Aorta (tissue), 5 donors: ENCODE data around the gene RUSC2. TPM values are rescaled to one million over a fixed set of nuclear protein-coding genes. Genes with fewer than 3 reads are reported as not detected.

Experiments
- ATAC-seq: fragments of 200-7000 bp; cut with Tn5 transposase; one replicate; pipeline ENCODE4 v1.9.1; 2022; ENCODE audit warnings: moderate library complexity; ENCODE audit not compliant: low FRiP score
- DNase-seq, 2 donors: peaks; one replicate each; pipeline ENCODE4 v3.0.0-alpha.2; 2020
- H3K27ac ChIP-seq, 2 donors: one replicate each; pipeline ENCODE4 v1.5.1; 2013; ENCODE audit warnings: low read length in 2 of 2, mild to moderate bottlenecking in 2 of 2, moderate library complexity in 2 of 2, control low read depth in 1 of 2, inconsistent platforms in 1 of 2, low read depth in 1 of 2
- H3K27me3 ChIP-seq, 2 donors: one replicate each; pipeline ENCODE4 v1.6.1; 2013; ENCODE audit warnings: control low read depth in 1 of 2, low read length in 1 of 2, mild to moderate bottlenecking in 1 of 2, moderate library complexity in 1 of 2; ENCODE audit not compliant: insufficient read depth in 2 of 2, control insufficient read depth in 1 of 2
- H3K36me3 ChIP-seq, 2 donors: one replicate each; pipeline ENCODE4 v1.6.1; 2013; ENCODE audit warnings: control low read depth in 1 of 2, low read length in 1 of 2, mild to moderate bottlenecking in 1 of 2; ENCODE audit not compliant: insufficient read depth in 2 of 2, control insufficient read depth in 1 of 2
- H3K4me1 ChIP-seq, 2 donors: one replicate each; pipeline ENCODE4 v1.6.1; 2013; ENCODE audit warnings: low read length in 2 of 2, control low read depth in 1 of 2, mild to moderate bottlenecking in 1 of 2, moderate library complexity in 1 of 2; ENCODE audit not compliant: insufficient read depth in 2 of 2, control insufficient read depth in 1 of 2
- H3K4me3 ChIP-seq, 2 donors: one replicate each; pipeline ENCODE4 v1.5.1; 2013; ENCODE audit warnings: low read length in 2 of 2, control low read depth in 1 of 2, mild to moderate bottlenecking in 1 of 2
- H3K9me3 ChIP-seq: one replicate; pipeline ENCODE4 v1.6.1; 2013; ENCODE audit warnings: mild to moderate bottlenecking, low read length; ENCODE audit not compliant: control insufficient read depth
- WGBS, 2 donors: extraction: QIAGEN DNeasy Blood & Tissue Kit; methylation state at CpG; one replicate each; pipeline ENCODE4 v1.1.7; 2013; 5-methylcytosine and 5-hydroxymethylcytosine counted together
- intact Hi-C, 2 donors: fragments of 100-400 bp; cut with DNase I; formaldehyde crosslinking; loops; one replicate each; pipeline versions ENCODE4 v1.14.2 to v1.15.0; 2022
- polyA plus RNA-seq, 2 donors: library from polyadenylated mRNA; stranded (reverse); fragments of 200-250 nt; gene quantifications; one replicate each; pipeline ENCODE4 v1.2.3, GENCODE V29; 2013
- total RNA-seq, 2 donors: library from RNA; stranded (reverse); fragmentation: NEBNext Ultra II Directional; extraction: Animal tissue kit (Norgen Biotek cat#: 25700); gene quantifications; one replicate each; pipeline ENCODE4 v1.2.1, GENCODE V29; 2021
- donor health status: healthy with polysubstance abuse.
- donor health status: Bipolar disorder and iron deficiency.
- donor health status: DM: no; HTN: no; CAD: no.
- donor health status: DM: no; HTN: no; CAD: no.
- donor health status: DM: yes; HTN: yes; CAD: no.

The RUSC2 gene
- total and polyA plus RNA-seq, 4 donors: 11.0 to 112 (median 62.0) TPM

GRCh38 chr9:35517131-35517530 is 27.2 kb downstream of the RUSC2 start:
- intact Hi-C loops: no loop called here
- H3K4me1 ChIP-seq: peaks cover 21 to 46% of the 10 kb centered on the region in 2 donors

GRCh38 chr9:35517552-35518224 is 27.8 kb downstream of the RUSC2 start:
- DNase-seq: no peak
- Histone ChIP-seq H3K9me3 (no peaks in the 10 kb centered on the region), H3K4me1 (peaks cover 21 to 49% of the 10 kb centered on the region in 2 donors), H3K36me3 (no peaks in the 10 kb centered on the region), H3K4me3 (no peak overlapping the region), H3K27me3 (no peaks in the 10 kb centered on the region), H3K27ac (peak overlapping the region; percentile 93 to 98)
- ATAC-seq: no peak
- 79% methylated on average over 3 of the region's 3 CpGs for WGBS, 2 donors
- intact Hi-C loops: loop anchor here in 1 of 2 donors (2.0 kb wide), 1 partner anchor 25 kb away; no protein-coding TSS in a partner anchor

More at GRCh38 chr9:35517131-35517530, 27.2 kb downstream of the RUSC2 start:
- no peaks in the 10 kb centered on the region for H3K36me3 ChIP-seq
- DNase-seq: no peak
- no peak overlapping the region for H3K4me3 ChIP-seq
- ATAC-seq: no peak
- no peaks in the 10 kb centered on the region for H3K27me3 ChIP-seq
- 34 to 47% methylated on average over 3 of the region's 3 CpGs for WGBS, 2 donors
- no peaks in the 10 kb centered on the region for H3K9me3 ChIP-seq
- H3K27ac ChIP-seq: peak overlapping the region; percentile 93 to 98

- no peaks in the 10 kb centered on the region for H3K9me3 ChIP-seq
- ATAC-seq (no peak), DNase-seq (no peak)
- H3K4me3 ChIP-seq: no peak overlapping the region
- 7 to 9% methylated on average over 4 of the region's 4 CpGs for WGBS, 2 donors
- peak overlapping the region; percentile 93 to 96 for H3K27ac ChIP-seq
- H3K4me1 ChIP-seq: peaks cover 21 to 49% of the 10 kb centered on the region in 2 donors
- H3K27me3 ChIP-seq: no peaks in the 10 kb centered on the region
- intact Hi-C loops: loop anchor here in 1 of 2 donors (2.0 kb wide), 1 partner anchor 26 kb away; no protein-coding TSS in a partner anchor
- H3K36me3 ChIP-seq: no peaks in the 10 kb centered on the region
These were observed 28.4 kb downstream of the RUSC2 start for GRCh38 chr9:35518225-35518821.

GRCh38 chr9:35518981-35519679 is 29.2 kb downstream of the RUSC2 start:
- intact Hi-C loops: loop anchor here in 1 of 2 donors (2.0 kb wide), 1 partner anchor 26 kb away; no protein-coding TSS in a partner anchor
- DNase-seq: no peak
- 13 to 14% methylated on average over 5 of the region's 5 CpGs for whole genome bisulfite sequencing, 2 donors

GRCh38 chr9:35519692-35520363 is 29.9 kb downstream of the RUSC2 start:
- ATAC-seq (no peak), DNase-seq (no peak)
- Histone ChIP-seq H3K27ac (peak overlapping the region; percentile 96 to 100), H3K4me1 (peaks cover 21 to 45% of the 10 kb centered on the region in 2 donors), H3K9me3 (no peaks in the 10 kb centered on the region), H3K36me3 (no peaks in the 10 kb centered on the region), H3K27me3 (no peaks in the 10 kb centered on the region), H3K4me3 (no peak overlapping the region)
- WGBS, 2 donors: 80 to 83% methylated on average over 1 of the region's 1 CpG
- intact Hi-C loops: loop anchor here in 1 of 2 donors (2.0 kb wide), 1 partner anchor 27 kb away; no protein-coding TSS in a partner anchor

More at GRCh38 chr9:35518981-35519679, 29.2 kb downstream of the RUSC2 start:
- no peaks in the 10 kb centered on the region for H3K36me3 ChIP-seq
- ATAC-seq: peak; percentile 62
- H3K4me3 ChIP-seq: no peak overlapping the region
- no peaks in the 10 kb centered on the region for H3K9me3 ChIP-seq
- H3K27ac ChIP-seq: peak overlapping the region; percentile 93 to 96
- no peaks in the 10 kb centered on the region for H3K27me3 ChIP-seq
- H3K4me1 ChIP-seq: peaks cover 21 to 49% of the 10 kb centered on the region in 2 donors

GRCh38 chr9:35520364-35520710 is 30.4 kb downstream of the RUSC2 start:
- H3K4me1 ChIP-seq: peaks cover 21 to 42% of the 10 kb centered on the region in 2 donors
- 18 to 29% methylated on average over 1 of the region's 1 CpG for WGBS, 2 donors
- H3K4me3 ChIP-seq: no peak overlapping the region
- no peaks in the 10 kb centered on the region for H3K9me3 ChIP-seq
- H3K27ac ChIP-seq: peak overlapping the region; percentile 96 to 100
- H3K27me3 ChIP-seq: no peaks in the 10 kb centered on the region
- peaks cover 0 to 2% of the 10 kb centered on the region in 2 donors for H3K36me3 ChIP-seq
- DNase-seq: no peak
- ATAC-seq: no peak
- intact Hi-C loops: no loop called here

- H3K27ac ChIP-seq: peak overlapping the region; percentile 79 to 96
- H3K9me3 ChIP-seq: no peaks in the 10 kb centered on the region
- ATAC-seq (peak; percentile 58), DNase-seq (no peak)
- H3K27me3 ChIP-seq: no peaks in the 10 kb centered on the region
- WGBS, 2 donors: 7 to 11% methylated on average over 2 of the region's 2 CpGs
- H3K4me3 ChIP-seq: no peak overlapping the region
- peaks cover 0 to 2% of the 10 kb centered on the region in 2 donors for H3K36me3 ChIP-seq
- peaks cover 23 to 41% of the 10 kb centered on the region in 2 donors for H3K4me1 ChIP-seq
- intact Hi-C loops: no loop called here
These were observed 31.8 kb downstream of the RUSC2 start for GRCh38 chr9:35521708-35522107.

- DNase-seq (no peak), ATAC-seq (no peak)
- Histone ChIP-seq H3K36me3 (peaks cover 0 to 2% of the 10 kb centered on the region in 2 donors), H3K27me3 (no peaks in the 10 kb centered on the region), H3K4me1 (peaks cover 23 to 38% of the 10 kb centered on the region in 2 donors), H3K27ac (peak overlapping the region in 1 of 2 donors; percentile 94), H3K9me3 (no peaks in the 10 kb centered on the region), H3K4me3 (no peak overlapping the region)
- intact Hi-C loops: no loop called here
These were observed 32.3 kb downstream of the RUSC2 start for GRCh38 chr9:35522187-35522586.
